Measurements from ENCODE around the gene NHERF1. TPM values are rescaled to one million over a fixed set of nuclear protein-coding genes. Genes with fewer than 3 reads are reported as not detected.

The NHERF1 gene
- total and polyA plus RNA-seq, 2 of the 13 experiments (the other 11 are each of a cell fraction or from before 2014, with no cell fraction given) = 169 to 269 TPM

DNA sequence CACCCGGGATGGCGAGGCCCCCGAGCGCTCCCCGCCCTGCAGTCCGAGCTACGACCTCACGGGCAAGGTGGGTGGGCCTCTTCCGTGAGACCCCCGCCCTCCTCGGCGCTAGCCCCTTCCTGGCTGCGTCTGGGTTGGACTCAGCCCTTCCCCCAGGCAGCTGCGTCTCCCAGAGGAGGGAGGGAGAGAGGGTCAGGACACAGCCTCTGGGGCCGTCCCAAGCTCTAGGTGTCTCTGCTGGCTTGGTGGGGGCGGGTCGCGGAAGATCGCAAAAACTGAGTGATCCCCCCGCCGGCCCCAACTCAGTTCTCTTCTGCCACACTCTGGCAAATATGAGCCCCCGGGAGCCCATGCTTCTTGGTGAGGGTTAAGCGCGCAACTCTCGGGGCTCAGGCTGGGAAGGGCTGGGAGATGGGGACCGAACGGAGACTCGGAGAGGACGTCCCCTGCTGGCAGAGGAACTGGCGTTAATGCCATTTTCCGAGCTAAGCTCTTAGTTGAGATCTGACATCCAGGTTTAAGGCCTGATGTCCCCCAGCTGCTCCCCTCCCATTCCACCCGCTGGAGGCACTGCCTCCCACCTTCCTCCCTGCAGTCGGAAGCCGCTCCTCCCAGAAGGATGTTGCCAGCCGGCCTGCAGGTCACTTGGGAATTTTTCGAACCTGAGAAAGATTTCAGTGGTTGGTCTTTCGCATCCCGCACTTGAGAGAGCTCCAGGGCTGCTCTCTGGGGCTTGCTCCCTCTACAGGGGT lies 11.0 kb upstream of the NHERF1 start (continued):
- TF ChIP-seq, protein P1, sequence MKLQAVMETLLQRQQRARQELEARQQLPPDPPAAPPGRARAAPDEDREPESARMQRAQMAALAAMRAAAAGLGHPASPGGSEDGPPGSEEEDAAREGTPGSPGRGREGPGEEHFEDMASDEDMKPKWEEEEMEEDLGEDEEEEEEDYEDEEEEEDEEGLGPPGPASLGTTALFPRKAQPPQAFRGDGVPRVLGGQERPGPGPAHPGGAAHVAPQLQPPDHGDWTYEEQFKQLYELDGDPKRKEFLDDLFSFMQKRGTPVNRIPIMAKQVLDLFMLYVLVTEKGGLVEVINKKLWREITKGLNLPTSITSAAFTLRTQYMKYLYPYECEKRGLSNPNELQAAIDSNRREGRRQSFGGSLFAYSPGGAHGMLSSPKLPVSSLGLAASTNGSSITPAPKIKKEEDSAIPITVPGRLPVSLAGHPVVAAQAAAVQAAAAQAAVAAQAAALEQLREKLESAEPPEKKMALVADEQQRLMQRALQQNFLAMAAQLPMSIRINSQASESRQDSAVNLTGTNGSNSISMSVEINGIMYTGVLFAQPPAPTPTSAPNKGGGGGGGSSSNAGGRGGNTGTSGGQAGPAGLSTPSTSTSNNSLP (IDR thresholded peaks at IDR 0.05; ENCODE audit: low read depth, low read length) = no peak
- TF ChIP-seq ZNF614 (CRISPR knock-in tag; IDR thresholded peaks at IDR 0.05; ENCODE audit: borderline replicate concordance) = no peak
- TF ChIP-seq, protein P2, sequence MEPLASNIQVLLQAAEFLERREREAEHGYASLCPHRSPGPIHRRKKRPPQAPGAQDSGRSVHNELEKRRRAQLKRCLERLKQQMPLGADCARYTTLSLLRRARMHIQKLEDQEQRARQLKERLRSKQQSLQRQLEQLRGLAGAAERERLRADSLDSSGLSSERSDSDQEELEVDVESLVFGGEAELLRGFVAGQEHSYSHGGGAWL (CRISPR knock-in tag; IDR thresholded peaks at IDR 0.05) = no peak
- TF ChIP-seq, protein P3, sequence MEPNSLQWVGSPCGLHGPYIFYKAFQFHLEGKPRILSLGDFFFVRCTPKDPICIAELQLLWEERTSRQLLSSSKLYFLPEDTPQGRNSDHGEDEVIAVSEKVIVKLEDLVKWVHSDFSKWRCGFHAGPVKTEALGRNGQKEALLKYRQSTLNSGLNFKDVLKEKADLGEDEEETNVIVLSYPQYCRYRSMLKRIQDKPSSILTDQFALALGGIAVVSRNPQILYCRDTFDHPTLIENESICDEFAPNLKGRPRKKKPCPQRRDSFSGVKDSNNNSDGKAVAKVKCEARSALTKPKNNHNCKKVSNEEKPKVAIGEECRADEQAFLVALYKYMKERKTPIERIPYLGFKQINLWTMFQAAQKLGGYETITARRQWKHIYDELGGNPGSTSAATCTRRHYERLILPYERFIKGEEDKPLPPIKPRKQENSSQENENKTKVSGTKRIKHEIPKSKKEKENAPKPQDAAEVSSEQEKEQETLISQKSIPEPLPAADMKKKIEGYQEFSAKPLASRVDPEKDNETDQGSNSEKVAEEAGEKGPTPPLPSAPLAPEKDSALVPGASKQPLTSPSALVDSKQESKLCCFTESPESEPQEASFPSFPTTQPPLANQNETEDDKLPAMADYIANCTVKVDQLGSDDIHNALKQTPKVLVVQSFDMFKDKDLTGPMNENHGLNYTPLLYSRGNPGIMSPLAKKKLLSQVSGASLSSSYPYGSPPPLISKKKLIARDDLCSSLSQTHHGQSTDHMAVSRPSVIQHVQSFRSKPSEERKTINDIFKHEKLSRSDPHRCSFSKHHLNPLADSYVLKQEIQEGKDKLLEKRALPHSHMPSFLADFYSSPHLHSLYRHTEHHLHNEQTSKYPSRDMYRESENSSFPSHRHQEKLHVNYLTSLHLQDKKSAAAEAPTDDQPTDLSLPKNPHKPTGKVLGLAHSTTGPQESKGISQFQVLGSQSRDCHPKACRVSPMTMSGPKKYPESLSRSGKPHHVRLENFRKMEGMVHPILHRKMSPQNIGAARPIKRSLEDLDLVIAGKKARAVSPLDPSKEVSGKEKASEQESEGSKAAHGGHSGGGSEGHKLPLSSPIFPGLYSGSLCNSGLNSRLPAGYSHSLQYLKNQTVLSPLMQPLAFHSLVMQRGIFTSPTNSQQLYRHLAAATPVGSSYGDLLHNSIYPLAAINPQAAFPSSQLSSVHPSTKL (CRISPR knock-in tag; IDR thresholded peaks at IDR 0.05) = no peak
- no peak for TF ChIP-seq RORA (CRISPR knock-in tag; IDR thresholded peaks at IDR 0.05)
- no peak for TF ChIP-seq ZNF430 (CRISPR knock-in tag; IDR thresholded peaks at IDR 0.05)
- no peak for TF ChIP-seq ZNF180 (CRISPR knock-in tag; IDR thresholded peaks at IDR 0.05; ENCODE audit: borderline replicate concordance, low read depth)
- TF ChIP-seq HCFC1 (IDR thresholded peaks at IDR 0.05; ENCODE audit: low read depth, low read length) = no peak
- TF ChIP-seq MAFK (conservative IDR thresholded peaks at IDR 0.05 in 1 of 2, IDR thresholded peaks at IDR 0.05 in 1 of 2; ENCODE audit: low read length in 2 of 2) = no peak
- no peak for TF ChIP-seq RXRA (CRISPR knock-in tag; IDR thresholded peaks at IDR 0.05)
- no peak for TF ChIP-seq RCOR2 (CRISPR knock-in tag; IDR thresholded peaks at IDR 0.05)
- no peak for TF ChIP-seq ZNF644 (CRISPR knock-in tag; IDR thresholded peaks at IDR 0.05; ENCODE audit: low read depth)
- no peak for TF ChIP-seq HDAC1 (CRISPR knock-in tag; IDR thresholded peaks at IDR 0.05)
- 0 out of 2 replicates have a peak, but pooled peaks have one; percentile 31 for TF ChIP-seq ATF7-NPFF (CRISPR knock-in tag; IDR thresholded peaks at IDR 0.05; ENCODE audit: low read depth)
- TF ChIP-seq NONO (IDR thresholded peaks at IDR 0.05) = no peak
- TF ChIP-seq NONO (CRISPR knock-in tag; conservative IDR thresholded peaks at IDR 0.05) = no peak
- no peak for TF ChIP-seq SMARCC2 (IDR thresholded peaks at IDR 0.05)
- no peak for TF ChIP-seq ZNF382 (CRISPR knock-in tag; IDR thresholded peaks at IDR 0.05; ENCODE audit: borderline replicate concordance)
- TF ChIP-seq ZMYM3 (CRISPR knock-in tag; IDR thresholded peaks at IDR 0.05) = peak; percentile 60
